Measurements from ENCODE around the gene HUS1B.
"Not testable (repeated sequence)": the region's sequence is repeated elsewhere in the genome, so short reads cannot be mapped to it uniquely, and the experiment has no call there.

HUS1B gene

DNA sequence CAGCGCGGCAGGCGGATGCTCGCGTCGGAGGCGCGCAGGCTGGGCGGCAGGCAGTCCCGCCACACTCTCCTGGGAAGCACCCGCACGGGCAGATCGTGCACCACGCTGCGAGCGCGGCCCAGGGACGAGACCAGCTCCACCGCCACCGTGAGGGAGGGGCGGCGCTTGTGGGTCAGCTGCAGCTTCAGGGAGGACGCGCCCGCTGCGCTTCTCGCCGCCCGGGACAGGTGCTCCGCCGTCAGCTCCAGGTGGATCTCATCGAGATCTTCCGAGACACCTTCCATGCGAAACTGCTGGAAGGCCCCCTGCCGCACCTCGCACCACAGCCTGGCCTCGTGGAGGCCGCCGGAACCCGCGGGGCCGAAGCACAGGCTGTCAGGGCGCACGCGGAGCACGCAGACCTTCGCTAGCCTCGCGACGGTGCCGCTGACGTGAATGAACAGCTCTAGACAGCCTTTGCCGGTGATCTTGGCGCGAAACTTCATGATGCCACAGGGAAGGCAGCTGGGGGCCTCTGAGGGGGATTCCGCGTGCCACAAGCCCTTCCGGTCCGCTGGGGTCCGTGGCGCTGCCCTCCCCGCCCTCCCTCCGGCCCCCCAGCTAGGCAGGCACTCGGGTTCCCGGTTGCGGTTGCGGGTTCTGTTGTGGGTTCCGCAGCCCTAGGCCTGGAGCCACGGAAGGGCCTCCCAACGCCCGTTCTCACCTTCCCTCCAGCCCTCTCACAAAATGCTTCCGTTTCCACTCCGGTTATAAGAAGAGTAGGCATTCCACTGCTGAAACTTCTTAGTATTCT lies at the start of gene HUS1B:
HUS1B (minus strand) TSS at position 641 of the 793 bp plus-strand sequence; CDS start at position 485, 156 bp downstream.
- DNase-seq = no peak

- no peak for DNase-seq
Measured at GRCh38 chr6:706146-706545, 49.2 kb upstream of the HUS1B start.

DNA sequence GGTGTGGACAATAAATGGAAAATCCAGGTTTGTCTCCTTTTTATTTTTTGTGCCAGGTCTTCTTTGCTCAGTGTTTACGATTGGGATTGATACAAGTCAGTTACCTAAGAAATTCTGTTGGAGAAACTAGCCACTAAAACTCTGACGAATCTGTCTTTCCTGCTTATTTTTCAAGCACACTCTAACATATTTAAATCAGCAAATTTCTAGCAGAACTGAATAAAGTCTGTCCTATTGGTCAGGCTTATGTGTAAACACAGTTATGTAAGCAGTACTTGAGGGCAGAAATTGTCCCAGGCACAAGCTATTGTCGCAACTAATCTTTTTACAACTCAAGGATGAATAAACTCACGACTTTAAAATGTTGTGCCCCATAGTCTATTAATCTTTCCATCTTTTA lies 48.1 kb upstream of the HUS1B start:
- no peak for DNase-seq

DNA sequence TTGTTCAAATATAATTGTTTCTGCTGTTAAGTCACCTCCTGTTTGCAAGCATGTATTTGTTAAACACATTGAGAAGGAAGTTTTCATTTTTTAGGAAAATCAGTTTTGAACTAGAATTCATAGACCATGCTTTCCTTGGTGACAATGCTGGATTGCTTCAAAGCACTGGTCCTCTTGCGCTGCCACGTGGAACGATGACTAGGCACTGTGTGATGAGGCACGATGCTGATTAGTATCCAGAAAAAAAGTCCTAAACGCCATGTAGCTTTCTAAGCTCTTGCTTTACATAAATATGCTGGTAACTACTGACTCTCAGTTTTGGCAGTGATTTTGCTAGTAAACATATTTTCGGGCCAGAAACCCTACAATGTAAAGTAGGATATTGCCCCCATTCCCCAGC lies 47.1 kb upstream of the HUS1B start:
- DNase-seq = no peak

- no peak for DNase-seq
Measured at GRCh38 chr6:703552-703951, 46.7 kb upstream of the HUS1B start.

DNA sequence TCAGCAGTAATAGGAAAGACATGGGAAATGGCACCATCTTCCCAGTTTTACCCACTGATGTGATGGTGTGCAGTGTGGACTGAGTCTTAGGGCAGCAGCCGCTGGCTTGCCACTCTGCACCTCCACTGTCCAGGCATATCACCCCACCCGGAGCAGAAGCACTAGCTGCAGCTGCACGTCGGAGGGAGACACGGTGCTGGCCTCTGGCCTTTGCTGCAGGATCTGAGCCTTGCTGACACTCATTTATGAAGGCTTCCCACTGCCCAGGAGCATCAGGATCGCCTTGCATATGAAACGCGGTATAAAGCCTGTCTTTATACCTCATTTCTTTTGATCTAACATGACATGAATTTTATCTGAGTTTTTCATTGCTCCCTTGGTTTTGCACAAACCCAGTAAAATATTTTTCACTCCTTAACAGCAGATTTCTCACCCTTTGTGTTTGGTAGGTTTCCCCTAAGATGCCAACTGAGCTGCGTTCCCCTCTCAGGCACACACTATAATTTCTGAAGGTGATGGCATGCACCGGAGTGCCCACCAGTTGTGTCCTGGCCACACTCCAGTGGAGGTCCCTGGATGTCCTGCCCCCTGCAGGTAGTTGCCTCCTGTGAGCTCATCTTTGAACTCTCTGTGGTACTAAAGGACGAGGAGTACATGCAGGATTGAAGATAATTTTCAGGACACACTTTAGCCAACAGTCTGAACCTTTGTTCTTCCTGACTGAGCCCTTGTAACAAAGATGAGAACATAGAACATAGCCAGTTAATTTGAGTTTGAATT lies 45.0 kb upstream of the HUS1B start:
- no peak for DNase-seq

GRCh38 chr6:701215-701614 lies 44.3 kb upstream of the HUS1B start:
- no peak for DNase-seq

GRCh38 chr6:700490-700889 lies 43.6 kb upstream of the HUS1B start:
- no peak for DNase-seq

DNA sequence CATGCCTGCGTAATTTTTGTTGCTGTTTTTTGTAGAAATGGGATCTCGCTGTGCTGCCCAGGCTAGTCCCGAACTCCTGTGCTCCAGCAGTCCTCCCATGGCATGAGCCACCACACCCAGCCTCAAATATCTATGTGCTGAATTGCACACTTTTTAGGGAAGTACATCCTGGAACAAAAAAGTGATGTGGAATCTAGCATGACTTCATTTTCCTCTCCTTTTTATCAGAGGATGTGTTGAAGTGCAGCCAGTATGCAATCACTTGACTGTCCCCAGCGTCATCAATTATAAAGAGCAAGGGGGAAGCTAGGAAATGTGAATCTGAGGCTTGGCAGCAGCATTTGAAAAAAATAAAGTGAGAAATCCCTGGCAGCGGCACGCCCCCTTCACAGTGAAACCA lies 42.4 kb upstream of the HUS1B start:
- DNase-seq = no peak

DNA sequence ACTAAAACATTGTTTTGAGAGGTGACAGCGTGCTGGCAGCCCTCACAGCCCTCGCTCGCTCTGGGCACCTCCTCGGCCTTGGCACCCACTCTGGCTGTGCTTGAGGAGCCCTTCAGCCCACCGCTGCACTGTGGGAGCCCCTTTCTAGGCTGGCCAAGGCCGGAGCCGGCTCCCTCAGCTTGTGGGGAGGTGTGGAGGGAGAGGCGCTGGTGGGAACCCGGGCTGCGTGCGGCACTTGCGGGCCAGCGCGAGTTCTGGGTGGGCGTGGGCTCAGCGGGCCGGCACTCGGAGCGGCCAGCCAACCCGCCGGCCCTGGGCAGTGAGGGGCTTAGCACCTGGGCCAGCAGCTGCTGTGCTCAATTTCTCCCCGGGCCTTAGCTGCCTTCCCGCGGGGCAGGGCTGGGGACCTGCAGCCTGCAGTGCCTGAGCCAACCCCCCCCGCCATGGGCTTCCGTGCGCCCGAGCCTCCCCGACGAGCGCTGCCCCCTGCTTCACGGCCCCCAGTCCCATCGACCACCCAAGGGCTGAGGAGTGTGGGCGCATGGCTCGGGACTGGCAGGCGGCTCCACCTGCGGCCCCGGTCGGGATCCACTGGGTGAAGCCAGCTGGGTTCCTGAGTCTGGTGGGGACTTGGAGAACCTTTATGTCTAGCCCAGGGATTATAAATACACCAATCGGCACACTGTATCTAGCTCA lies 37.7 kb upstream of the HUS1B start:
- not testable (repeated sequence) for DNase-seq

GRCh38 chr6:693723-694009 lies 36.8 kb upstream of the HUS1B start:
- no peak for DNase-seq

DNA sequence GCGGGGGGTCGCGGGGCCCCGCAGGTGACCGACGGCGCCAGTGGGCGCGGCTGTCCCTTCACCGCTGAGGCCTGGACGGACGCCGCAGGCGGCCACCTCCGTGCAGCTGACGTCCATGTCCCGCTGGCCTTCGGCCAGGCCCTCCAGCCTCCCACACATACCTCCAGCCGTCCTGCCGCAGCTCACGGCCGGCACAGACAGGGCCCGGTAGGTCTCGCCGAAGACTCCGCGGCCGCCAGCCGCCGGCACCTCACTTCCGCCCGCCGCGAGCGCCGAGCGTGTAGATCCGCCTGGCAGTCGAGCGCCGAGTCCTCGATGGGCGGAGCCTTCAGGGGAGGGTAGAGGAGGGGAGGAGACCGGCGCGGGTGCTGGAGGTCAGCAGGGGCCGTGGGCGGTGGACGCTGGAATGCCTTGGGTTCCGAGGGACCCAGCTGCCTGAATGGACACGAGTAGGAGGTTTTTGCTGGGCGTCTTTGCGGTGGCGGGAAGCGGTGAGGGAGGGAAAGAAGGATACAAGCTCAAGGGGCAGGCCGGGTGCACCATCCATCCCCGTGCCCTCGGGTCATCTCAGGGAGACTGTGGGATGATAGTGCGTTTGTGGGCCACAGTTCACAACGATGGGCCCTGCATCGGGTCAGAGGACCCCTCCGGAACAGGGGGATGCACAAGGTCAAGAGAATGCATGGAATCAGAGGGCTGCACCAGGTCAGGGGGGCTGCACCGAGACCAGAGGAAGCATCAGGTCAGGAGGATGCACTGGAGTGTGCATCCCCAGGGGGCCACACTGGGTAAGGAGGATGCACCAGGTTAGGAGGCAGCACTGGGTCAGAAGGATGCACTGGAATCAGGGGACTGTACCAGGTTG lies 36.2 kb upstream of the HUS1B start, which contains the start of gene EXOC2:
EXOC2 (minus strand) TSS at position 282 of the 865 bp plus-strand sequence. CDS start 55,321 bp downstream, outside the sequence.
- DNase-seq = peak; percentile 13

- no peak for DNase-seq
Measured at GRCh38 chr6:692356-692851, 35.5 kb upstream of the HUS1B start.

GRCh38 chr6:689223-689622 lies 32.3 kb upstream of the HUS1B start:
- no peak for DNase-seq

GRCh38 chr6:686497-686896 lies 29.6 kb upstream of the HUS1B start:
- DNase-seq = no peak

DNA sequence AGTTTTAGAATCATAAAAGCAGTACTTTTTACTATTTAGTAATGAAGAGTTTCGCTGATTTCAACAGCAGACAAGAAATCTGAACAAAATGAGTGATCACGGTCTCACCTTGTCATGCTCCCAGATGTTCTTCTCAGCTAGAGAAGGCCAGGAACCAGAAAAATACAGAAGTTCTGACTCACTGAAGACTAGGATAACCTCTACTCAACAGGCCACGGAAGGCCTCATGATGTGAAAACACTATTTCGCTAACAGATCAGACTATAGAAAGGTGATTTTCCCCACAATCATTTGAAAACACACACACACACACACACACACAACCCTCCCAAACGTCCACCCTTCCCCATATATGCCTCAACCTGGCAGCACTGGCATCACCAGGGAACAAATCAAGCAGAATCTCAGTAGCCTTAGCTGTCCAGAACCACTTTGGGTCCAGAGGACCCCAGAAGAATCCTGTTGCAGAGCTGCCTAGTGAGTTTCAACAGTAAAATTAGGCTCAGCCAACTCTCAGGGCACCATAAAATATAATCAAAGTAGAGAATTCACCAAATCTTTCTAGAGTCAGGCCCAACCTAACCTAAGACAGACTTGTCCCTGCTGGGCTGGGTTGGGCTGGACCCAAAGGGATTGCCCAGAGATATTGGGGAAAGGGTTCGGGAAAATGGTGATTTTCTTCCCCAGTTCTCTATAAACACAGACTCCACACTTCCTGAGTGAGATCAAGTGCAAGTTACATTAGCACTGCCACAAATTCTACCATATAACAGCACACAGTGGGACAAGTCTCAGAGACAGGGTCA lies 28.1 kb upstream of the HUS1B start:
- no peak for DNase-seq

GRCh38 chr6:683742-684440 lies 27.0 kb upstream of the HUS1B start:
- no peak for DNase-seq

DNA sequence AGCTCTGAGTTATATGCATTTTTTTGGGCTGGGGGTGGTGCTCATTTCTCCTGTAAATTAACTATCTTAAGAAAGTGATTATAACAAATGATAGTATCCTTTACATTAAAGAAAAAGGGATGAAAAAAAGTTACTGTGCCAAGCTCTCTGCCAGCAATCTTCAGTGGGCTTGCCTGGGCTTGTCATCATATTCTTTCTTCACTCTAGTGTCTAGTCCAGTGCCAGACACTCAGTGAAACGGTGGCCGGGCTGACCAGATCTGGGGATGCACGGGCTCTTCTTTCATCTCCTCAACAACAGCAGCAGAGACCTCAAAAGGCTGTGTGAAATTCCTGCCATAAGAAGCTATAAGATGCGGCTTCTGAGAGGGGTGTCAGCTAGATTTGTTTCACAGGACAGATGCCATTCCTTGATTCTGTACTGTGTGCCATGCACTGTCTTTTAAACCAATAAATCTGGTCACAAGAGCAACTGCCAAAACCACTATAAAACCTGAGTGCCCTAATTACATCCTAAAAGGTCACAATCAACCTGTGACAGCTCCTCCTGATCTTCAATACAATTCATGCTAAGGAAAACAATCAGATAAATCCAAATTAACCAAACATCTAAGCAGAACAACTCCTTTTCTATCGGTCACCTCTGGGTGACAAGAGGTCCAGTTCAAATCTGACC lies 23.9 kb upstream of the HUS1B start:
- no peak for DNase-seq

GRCh38 chr6:680251-680650 lies 23.4 kb upstream of the HUS1B start:
- no peak for DNase-seq

DNA sequence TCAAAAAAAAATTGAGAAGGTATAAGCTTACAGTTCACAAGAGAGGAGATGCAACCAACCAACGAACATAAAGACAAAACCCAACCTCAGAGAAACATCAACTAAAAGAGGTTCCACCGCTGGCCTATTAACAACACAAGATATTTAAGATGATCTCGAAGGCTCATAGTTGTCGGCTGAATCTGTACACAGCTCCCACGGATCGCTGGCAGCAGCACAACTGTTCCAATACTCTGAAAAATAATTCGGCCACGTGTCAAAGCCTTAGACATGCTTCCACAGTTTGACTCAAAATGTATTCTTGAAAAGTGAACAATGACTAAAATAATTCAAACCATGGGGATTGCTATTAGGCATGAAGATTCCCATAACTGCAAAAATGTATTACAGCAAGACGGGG lies 22.4 kb upstream of the HUS1B start:
- no peak for DNase-seq

All from NCI-H1694 (cell line).